ENCODE measurements around the gene SLC16A3. TPM values are rescaled to one million over a fixed set of nuclear protein-coding genes. Genes with fewer than 3 reads are reported as not detected.

Gene SLC16A3
- total and polyA plus RNA-seq, 2 of the 8 experiments (the other 6 are each of a cell fraction or from before 2014, with no cell fraction given), result 3.8 to 8.7 TPM

DNA sequence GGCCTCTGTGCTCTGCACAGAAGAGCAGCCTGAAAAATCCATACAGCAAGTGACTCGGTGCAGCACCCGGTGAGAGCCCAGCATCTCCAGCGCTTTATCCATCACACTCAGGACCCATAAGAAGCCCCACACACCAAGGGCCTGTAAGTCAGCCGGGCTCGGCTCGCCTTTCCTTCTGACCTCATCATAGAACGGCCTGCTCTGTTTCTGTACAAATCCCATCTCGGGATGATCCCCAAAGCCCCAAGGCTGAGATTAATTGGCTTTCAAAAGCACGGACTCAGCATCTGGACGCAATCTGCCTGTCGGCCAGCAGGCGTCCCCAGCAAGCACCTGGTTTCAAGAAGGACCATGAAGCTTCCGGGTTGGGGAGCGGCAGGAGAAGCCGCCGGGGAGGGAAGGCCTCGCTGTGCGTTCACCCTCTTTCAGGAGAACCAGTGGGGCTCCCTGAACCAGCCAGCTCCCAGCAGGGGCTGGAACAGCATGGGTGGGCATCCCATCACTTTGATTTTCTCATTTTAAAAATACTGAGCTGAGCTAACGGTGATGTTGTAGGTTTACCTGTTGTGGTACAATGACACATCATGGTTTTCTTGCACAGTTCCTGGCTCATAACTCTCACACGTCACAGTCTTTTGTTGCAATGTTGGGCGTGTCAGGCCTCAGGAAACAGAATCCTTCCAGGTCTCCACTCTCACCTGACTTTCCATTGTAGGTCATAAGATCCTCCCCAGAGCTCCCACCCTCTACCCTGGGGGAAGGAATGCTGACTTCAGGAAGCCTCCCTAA is 22.9 kb upstream of the SLC16A3 start:
- no peaks in the 10 kb centered on the region for H3K79me2 ChIP-seq (ENCODE audit: control insufficient read depth in 1 of 2, insufficient read depth in 2 of 2, low read length in 2 of 2)
- no peak overlapping the region for H2BK15ac ChIP-seq (ENCODE audit: low read length)
- H2AK5ac ChIP-seq (ENCODE audit: low read depth, low read length), result no peak overlapping the region
- H3K14ac ChIP-seq (ENCODE audit: insufficient read length), result no peak overlapping the region
- no peaks in the 10 kb centered on the region; the same call in 1 of the 2 replicates for H3K79me1 ChIP-seq (ENCODE audit: low read depth, low read length)
- no peak overlapping the region for H2BK12ac ChIP-seq (ENCODE audit: low read depth, low read length)
- peaks cover 0 to 2% (median 2%) of the 10 kb centered on the region in 4 experiments; a peak in 3 of 7 replicates for H3K4me1 ChIP-seq (replicated peaks in 1 of 4; ENCODE audit: control insufficient read depth in 3 of 4, insufficient read depth in 4 of 4, low read length in 3 of 4)
- H4K20me1 ChIP-seq (replicated peaks in 1 of 2; ENCODE audit: control insufficient read depth in 1 of 2, insufficient read depth in 2 of 2, low read length in 2 of 2), result peaks cover 3 to 8% of the 10 kb centered on the region in 2 experiments
- no peak overlapping the region for H3K56ac ChIP-seq (replicated peaks; ENCODE audit: insufficient read length, low read depth, low read length)
- CTCF ChIA-PET (ENCODE audit: partially characterized antibody), result interaction anchor here (0.6 to 3.1 kb wide), 20 partner anchors 11 to 293 kb away, joined by 3 to 15 read pairs (median 3); partner anchors contain the start of gene SLC16A3
- no peak overlapping the region for H2BK5ac ChIP-seq (ENCODE audit: low read depth, low read length)
- H3K27ac ChIP-seq (ENCODE audit: low read depth, low read length), result no peak overlapping the region
- H3K9me3 ChIP-seq (ENCODE audit: insufficient read depth in 2 of 2, low read depth in 1 of 2, low read length in 1 of 2), result no peaks in the 10 kb centered on the region
- H4K5ac ChIP-seq (ENCODE audit: insufficient read length, low read depth, low read length), result no peak overlapping the region
- H4K8ac ChIP-seq (ENCODE audit: extremely low read depth, insufficient read depth, low read length), result peak overlapping the region; percentile 81; the same call in 1 of the 2 replicates
- no peak overlapping the region for H3K18ac ChIP-seq (ENCODE audit: extremely low read depth, low read length)
- H4K91ac ChIP-seq (replicated peaks; ENCODE audit: insufficient read length, low read length), result no peak overlapping the region
- H2BK20ac ChIP-seq (ENCODE audit: low read length), result no peak overlapping the region
- H3K4ac ChIP-seq (replicated peaks; ENCODE audit: insufficient read length, low read depth, low read length), result no peak overlapping the region
- no peak overlapping the region for H3K9ac ChIP-seq (replicated peaks in 1 of 4; ENCODE audit: extremely low read depth in 1 of 4, low read depth in 3 of 4, low read length in 3 of 4)
- H3K4me3 ChIP-seq (ENCODE audit: extremely low read depth in 1 of 4, insufficient read depth in 2 of 4, low read depth in 3 of 4, low read length in 4 of 4), result no peak overlapping the region
- H3K36me3 ChIP-seq (ENCODE audit: control insufficient read depth in 2 of 4, insufficient read depth in 4 of 4, low read length in 3 of 4), result no peaks in the 10 kb centered on the region
- H3K4me2 ChIP-seq (ENCODE audit: insufficient read depth in 1 of 2, low read depth in 2 of 2, low read length in 2 of 2), result peak overlapping the region in 1 of 2 experiments; percentile 43; a peak in 1 of 4 replicates
- FAIRE-seq (peak; percentile 42), DNase-seq (ENCODE audit: low read depth in 1 of 2, low spot score in 2 of 2) (peak; percentile 34 to 82)
- no peaks in the 10 kb centered on the region for H3K23me2 ChIP-seq (ENCODE audit: low read depth, low read length)
- H2AFZ ChIP-seq (ENCODE audit: low read length), result no peak overlapping the region
- no peak overlapping the region for H3K23ac ChIP-seq (ENCODE audit: insufficient read length)
- WGBS, 2 experiments (ENCODE audit: extremely low coverage in 1 of 2, insufficient coverage in 1 of 2, insufficient read length in 1 of 2, insufficient replicate concordance in 2 of 2, low coverage in 1 of 2, low lambda C conversion rate in 2 of 2, missing lambda C conversion rate in 1 of 2), result 41% methylated on average over 20 of the region's 21 CpGs; no CpG with 5 or more reads in 1 of the 2 experiments
- POLR2A ChIA-PET (ENCODE audit: partially characterized antibody), result interaction anchor here (0.7 to 1.3 kb wide), 4 partner anchors 10 to 35 kb away, joined by 3 to 4 read pairs (median 3); partner anchors contain the start of gene SLC16A3
- H2BK120ac ChIP-seq (replicated peaks; ENCODE audit: low read depth, low read length), result no peak overlapping the region
- no peaks in the 10 kb centered on the region for H3K27me3 ChIP-seq (replicated peaks in 1 of 4; ENCODE audit: control insufficient read depth in 3 of 4, extremely low read depth in 1 of 4, insufficient read depth in 3 of 4, low read length in 3 of 4)
- TF ChIP-seq NRF1 (IDR thresholded peaks at IDR 0.05; ENCODE audit: low read depth, low read length) (no peak), CHD1 (IDR thresholded peaks at IDR 0.05; ENCODE audit: low read depth, low read length) (no peak), SP1 (IDR thresholded peaks at IDR 0.05; ENCODE audit: low read depth, low read length) (no peak), CREB1 (IDR thresholded peaks at IDR 0.05) (peak; percentile 38; the same call in 1 of the 2 replicates), JUND (IDR thresholded peaks at IDR 0.05; ENCODE audit: low read length) (no peak), SIN3A (conservative IDR thresholded peaks at IDR 0.05 in 1 of 2, IDR thresholded peaks at IDR 0.05 in 1 of 2; ENCODE audit: low read depth in 1 of 2, low read length in 2 of 2) (peak; percentile 32 to 61; a peak in 1 of 4 replicates), HDAC6 (IDR thresholded peaks at IDR 0.05; ENCODE audit: low read depth, low read length) (no peak), SUZ12 (IDR thresholded peaks at IDR 0.05; ENCODE audit: low read length) (no peak), TCF12 (IDR thresholded peaks at IDR 0.05; ENCODE audit: low read depth, low read length) (0 out of 2 replicates have a peak, but pooled peaks have one; percentile 33), SRF (IDR thresholded peaks at IDR 0.05; ENCODE audit: low read depth, low read length) (no peak), RAD21 (IDR thresholded peaks at IDR 0.05 in 1 of 2, conservative IDR thresholded peaks at IDR 0.05 in 1 of 2; ENCODE audit: low read depth in 2 of 2, low read length in 2 of 2) (peak; percentile 61 to 69)

Measured in H1 (cell line).